ENCODE data around the gene MAGEA11.
"Not testable (repeated sequence)": the region's sequence is repeated elsewhere in the genome, so short reads cannot be mapped to it uniquely, and the experiment has no call there.

MAGEA11 gene, protein sequence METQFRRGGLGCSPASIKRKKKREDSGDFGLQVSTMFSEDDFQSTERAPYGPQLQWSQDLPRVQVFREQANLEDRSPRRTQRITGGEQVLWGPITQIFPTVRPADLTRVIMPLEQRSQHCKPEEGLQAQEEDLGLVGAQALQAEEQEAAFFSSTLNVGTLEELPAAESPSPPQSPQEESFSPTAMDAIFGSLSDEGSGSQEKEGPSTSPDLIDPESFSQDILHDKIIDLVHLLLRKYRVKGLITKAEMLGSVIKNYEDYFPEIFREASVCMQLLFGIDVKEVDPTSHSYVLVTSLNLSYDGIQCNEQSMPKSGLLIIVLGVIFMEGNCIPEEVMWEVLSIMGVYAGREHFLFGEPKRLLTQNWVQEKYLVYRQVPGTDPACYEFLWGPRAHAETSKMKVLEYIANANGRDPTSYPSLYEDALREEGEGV

DNA sequence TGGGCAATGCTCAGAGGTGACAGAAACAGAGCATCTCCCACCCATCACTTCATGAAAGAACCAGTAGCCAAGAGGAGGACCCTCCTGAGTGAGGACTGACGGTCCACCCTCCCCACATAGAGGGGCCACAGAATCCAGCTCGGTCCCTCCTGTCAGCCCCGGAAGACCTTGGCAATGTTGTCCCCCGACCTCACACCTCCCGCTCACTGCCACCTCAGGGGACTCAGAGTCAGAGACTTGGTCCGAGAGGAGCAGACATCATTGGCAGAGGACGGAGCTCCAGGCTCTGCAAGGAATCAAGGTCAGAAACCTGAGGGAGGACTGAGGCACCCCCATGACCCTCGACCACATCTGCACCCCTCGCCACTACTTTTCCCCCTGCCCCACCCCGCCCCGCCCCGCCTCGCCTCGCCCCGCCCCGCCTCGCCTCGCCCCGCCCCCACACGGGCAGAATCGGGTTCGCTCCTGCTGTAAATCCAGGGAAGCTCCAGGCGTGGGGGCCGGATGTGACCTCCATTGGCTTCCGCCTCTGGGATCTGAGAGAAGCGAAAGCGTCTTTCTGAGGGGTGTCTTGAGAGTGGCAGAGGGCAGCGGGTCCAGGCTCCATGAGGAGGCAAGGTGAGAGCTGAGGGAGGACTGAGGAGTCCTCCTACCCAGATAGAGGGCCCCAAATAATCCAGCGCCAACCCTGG lies at the start of gene MAGEA11:
MAGEA11 (plus strand) TSS at position 516 of the 692 bp plus-strand sequence. CDS start 1,100 bp downstream, outside the sequence.
- DNase-seq: no peak

DNA sequence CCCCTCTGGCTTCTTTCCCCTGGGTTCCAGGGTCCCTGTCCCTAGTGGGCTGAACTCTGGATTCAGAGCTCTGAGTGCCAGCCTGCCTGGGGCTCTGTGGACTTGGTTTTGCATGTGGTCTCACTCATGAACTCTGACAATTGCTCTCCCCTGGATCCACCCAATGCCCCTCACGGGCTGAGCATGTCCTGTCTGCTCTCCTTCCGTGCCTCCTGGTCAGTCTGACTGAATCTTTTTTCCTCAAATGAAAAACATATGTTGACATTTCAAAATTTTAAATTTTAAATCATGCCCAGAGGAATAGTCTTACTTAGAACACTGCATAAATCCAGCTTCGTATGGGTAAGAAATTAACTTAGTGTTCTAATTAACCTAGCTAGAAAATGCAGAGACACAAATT lies 36.8 kb upstream of the MAGEA11 start:
- DNase-seq: not testable (repeated sequence)

DNA sequence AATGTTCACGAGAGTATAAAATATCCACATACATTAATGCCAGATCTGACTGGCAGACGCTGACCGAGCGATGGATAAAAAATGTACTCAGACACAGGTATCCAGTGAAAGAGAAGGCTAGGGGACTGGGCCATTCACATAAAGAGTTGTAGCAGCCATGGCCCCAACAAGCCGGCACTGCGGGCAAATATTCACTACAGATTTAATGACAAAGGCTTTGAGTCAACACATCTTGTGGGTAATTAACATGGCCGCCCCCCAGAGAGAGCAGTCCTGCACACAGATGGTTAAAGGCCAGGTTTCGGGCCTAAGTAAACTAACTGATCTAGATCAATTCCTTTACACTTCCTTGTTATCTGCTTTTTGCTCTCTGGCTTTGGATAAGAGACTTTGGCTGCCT lies 36.3 kb upstream of the MAGEA11 start:
- not testable (repeated sequence) for DNase-seq

DNA sequence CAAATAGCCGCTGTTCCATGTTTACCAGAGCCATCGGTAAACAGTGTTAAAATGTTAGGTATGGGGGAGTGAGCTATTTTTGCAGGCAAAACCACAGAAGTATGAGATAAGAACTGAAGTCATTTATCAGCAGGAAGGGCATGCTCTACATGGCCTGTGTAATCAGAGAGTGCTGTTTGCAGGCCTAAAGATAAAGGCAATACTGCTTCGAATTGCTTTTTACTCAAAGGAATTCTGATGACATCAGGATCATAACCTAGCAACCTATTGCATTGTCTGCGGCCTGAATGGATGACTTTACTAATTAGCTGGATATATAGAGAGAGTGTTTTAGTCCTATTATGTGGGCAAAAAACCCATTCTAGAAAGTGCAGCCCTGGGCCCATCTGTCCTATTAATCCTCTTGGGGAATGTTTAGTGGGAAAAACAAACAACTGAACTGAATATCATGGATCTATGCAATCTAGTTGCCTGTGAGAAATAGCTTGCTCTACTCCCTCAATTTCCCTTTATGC lies 32.6 kb upstream of the MAGEA11 start:
- DNase-seq: not testable (repeated sequence)

DNA sequence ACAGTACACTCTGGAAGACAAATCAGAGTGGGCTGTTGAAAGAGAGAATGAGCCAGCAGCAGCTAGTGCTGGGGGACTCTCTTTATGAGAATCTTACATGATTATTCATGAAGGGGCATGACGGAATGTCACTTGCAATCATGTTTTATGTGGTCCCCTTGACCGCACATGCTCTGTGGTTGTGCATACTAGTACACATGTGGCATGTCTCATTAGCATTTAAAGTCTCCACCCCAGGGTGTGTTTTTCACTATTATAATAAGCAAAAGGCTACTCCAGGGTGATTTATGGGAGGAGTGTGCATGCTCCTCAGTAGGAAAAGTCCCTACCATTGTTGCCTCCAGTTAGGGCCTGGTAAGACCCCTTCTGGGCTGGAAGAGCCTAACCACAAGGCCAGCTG lies 30.7 kb upstream of the MAGEA11 start:
- DNase-seq: no peak

DNA sequence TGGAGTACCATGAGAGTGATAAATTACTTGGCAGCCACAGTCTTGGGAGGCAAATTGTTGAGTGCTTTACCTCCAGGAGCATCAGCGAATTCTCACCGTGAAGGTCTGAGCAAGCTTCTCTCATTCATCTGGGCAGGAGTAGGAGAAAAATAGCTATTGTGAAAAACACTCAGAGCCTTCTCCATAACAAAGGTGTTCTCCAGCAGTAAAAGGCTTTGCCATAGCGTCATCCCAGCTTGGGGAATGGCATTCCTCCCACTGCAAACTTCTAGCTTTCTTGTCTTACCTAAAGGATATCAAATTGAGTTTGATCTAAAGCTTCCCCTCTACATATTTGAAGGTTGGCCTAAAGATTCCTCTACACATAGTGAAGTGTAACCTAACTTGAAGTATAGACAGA lies 29.8 kb upstream of the MAGEA11 start:
- no peak for DNase-seq

DNA sequence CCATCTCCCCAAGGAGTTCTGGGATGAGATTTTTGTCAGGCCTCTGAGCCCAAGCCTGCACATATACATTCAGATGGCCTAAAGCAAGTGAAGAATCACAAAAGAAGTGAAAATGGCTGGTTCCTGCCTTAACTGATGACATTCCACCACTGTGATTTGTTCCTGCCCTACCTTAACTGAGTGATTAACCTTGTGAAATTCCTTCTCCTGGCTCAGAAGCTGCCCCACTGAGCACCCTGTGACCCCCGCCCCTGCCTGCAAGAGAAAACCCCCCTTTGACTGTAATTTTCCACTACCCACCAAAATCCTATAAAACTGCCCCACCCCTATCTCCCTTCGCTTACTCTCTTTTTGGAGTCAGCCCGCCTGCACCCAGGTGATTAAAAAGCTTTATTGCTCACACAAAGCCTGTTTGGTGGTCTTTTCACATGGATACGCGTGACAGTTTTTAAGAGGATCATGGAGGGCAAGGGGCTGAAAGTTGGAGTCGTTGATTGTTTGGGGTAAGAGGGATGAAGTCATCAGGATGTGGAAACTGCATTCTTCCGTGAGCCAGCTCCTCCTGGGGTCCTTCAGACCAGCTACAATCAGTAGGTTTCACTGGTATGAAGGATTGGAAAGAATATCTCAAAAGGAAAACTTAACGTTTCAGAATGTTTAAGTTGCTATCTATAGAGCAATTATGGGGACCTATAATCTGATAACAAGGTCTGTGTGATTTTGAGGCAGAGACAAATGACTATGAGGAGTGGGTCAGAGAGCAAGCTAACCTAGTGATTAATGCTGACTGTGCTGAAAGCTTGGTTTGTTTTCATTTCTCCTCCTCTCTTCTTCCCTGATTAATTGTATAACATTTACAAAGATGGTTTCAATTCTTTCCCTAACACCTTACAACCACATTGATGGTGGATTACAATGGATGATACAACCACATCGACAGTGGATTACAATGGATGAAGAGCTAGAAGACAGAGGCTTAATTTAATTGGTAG lies 28.6 kb upstream of the MAGEA11 start:
- no peak for DNase-seq

DNA sequence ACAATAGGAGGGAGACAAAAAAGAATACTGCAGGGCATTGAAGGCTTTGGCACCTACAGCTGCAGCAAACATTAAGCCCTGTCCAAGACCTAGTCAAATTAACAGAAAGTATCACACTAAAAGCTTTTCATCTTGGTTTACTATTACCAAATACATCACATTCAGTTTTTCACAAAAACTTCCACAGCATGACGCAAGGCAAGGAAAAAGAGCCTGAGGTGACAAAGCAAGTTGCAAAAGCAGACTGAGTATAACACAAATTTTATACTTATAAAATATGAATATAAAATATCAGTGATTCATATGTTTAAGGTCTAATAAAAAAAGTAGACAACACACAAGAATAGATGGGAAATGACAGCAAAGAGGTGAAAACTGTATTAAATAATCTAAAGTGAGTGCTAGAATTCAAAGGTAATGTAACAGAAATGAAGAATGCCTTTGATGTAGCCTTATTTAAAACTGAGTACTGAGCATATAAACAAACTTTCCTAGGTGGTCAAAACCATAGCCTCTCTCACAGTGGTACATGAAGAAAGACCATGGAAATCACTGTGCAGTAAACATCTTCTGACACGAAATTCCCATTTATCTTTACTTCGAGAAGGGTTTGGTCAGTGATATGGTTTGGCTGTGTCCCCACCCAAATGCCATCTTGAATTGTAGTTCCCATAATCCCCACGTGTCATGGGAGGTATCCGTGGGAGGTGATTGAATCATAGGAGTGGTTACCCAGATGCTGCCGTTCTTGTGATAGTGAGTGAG lies 27.7 kb upstream of the MAGEA11 start:
- no peak for DNase-seq

DNA sequence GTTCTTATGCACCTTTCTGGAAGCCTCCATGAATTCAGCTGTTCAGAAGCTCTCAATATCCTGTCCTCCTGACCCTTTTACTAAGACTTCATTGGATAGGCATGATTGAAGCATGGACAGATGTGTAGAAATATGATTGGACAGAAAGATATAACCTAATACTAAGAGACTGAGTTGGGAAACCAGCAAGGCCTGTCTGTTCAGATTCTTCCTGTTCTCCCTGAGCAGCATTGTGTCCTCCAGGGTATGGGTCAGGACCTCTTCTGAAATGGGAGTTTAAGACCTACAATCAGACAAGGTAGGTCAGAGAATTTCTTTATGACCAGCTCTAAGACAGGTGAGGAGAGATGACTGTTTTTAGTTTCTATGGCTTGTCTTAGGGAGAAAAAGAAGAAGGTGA lies 23.9 kb upstream of the MAGEA11 start:
- DNase-seq: no peak

DNA sequence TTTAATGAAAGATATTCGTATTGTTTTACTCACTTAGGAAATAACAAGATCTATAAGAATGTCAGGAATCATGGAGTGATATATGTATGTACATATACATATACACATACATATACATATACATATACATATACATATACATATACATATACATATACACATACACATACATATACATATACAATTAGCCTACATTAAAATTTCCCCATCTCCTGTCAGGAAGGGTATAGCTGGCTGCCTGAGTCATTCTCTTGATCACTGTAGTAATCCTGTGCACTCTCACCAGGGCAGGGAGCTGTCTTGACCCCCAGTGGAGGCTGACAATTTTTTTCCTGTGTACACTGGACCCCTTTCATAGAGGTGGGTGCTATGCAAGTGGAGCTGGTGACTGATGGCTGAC lies 23.3 kb upstream of the MAGEA11 start:
- no peak for DNase-seq

DNA sequence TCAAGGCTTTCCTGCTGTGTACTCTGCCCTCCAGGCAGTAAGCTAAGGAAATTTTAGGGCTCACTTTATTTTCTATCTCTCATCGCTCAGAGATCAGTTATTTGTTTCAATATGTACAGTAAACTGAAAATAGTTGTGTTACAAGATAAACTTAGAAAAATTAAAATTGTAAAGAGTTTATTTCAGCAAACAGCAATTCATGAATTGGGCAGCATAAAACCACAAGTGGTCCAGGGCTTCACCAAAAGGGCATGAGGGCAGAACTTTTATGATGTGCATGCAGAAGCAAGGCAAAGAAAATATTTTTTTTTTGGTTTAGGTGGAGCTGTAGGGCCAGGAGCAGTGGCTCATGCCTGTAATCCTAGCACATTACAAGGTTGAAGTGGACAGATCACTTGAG lies 20.1 kb upstream of the MAGEA11 start:
- no peak for DNase-seq

DNA sequence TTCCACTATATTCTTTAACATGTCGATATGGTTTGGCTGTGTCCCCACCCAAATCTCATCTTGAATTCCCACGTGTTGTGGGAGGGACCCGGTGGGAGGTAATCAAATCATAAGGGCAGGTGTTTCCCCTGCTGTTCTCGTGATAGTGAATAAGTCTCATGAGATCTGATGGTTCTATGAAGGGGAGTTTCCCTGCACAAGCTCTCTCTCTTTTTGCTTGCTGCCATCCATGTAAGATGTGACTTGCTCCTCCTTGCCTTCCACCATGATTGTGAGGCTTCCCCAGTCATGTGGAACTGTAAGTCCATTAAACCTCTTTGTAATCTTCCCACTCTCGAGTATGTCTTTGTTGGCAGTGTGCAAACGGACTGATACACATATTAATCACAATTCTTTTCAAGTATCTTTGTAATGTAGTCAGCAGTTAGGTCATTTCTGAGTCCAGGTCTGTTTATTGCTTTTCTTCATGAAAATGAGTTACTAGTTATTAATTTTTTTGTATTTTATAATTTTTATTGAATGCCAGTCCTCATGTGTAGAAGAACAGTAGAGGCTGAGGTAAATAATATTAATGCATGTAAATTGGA lies 19.1 kb upstream of the MAGEA11 start:
- DNase-seq: not testable (repeated sequence)

DNA sequence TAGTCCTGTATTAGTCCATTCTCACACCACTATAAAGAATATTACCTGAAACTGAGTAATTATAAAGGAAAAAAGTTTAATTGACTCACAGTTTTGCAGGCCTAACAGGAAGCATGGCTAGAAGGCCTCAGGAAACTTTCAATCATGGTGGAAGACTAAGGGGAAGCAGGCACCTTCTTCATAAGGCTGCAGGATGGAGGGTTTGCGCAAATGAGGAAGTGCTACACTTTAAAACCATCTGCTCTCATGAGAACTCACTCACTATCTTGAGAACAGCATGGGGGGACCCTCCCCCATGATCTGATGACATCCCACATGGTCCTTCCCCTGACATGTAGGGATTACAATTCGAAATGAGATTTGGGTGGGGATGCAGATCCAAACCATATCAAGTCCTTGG lies 12.1 kb upstream of the MAGEA11 start:
- no peak for DNase-seq

DNA sequence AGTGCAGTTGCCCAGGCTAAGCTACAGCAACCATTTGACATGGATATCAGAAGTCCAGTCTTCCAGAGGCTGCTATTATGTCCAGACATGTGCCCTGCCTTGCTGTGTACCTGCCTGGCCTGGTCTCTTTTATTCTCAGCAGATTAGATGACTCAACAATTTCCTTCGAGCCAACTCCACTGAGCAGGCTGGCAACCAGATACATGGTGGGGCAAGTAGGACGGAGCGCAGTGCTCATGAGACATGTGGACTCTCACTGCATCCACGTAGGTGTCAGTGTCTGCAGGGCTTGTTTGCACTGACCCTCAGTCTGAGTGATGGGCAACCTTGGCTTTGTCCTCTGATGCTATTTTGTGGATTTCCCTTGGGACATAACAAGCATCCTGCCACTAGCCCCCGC lies 7.2 kb upstream of the MAGEA11 start:
- DNase-seq: no peak

DNA sequence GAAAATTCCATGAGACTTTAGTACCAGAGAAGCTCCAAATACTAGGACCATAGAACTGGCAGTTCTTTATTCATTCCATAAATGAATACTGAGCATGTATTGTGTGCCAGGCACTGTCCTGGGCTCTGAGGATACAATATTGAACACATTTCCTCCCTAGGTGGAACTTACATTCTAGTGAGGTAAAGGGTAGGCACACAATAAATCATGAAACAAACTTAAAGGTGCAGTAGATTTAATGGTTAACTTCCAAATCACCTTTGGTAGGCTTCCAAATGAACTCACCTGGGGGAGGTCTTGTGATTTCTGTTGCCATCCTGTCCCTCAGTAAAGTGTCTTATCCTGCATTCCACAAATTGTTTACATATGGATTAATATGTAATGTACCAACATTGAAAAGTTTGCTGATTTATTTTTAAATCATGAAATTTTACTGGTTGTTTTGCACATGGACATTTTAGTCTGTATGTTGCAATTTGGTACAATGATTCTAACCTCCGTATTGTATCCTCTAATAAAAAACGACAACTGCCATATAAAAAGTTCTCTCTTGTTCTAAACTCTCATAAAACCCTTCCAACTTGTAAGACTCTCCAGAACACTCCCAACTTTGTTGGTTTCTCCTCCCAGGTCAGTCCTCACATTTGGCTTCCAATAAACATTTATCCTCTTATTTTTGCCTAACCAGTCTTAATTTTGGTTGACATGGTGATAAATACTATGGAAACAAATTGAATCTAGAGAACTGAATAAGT lies 4.5 kb upstream of the MAGEA11 start:
- no peak for DNase-seq

DNA sequence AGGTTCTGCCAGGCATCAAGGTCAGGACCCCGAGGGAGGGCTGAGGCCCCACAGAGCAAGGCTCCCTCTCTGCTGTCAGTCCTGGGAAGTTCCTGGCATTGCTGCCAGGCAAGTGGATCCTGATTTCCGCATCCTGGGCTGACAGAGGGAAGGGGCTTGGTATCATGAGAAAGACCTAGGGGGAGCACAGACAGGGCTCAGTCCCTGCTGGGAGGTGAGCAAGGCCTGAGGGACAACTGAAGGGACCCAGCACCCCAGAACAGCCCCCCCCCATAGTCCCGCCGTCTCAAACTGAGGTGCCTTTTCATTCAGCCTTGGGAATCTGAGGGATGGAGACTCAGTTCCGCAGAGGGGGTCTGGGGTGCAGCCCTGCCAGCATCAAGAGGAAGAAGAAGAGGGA lies 971 bp downstream of the MAGEA11 start:
- no peak for DNase-seq

DNA sequence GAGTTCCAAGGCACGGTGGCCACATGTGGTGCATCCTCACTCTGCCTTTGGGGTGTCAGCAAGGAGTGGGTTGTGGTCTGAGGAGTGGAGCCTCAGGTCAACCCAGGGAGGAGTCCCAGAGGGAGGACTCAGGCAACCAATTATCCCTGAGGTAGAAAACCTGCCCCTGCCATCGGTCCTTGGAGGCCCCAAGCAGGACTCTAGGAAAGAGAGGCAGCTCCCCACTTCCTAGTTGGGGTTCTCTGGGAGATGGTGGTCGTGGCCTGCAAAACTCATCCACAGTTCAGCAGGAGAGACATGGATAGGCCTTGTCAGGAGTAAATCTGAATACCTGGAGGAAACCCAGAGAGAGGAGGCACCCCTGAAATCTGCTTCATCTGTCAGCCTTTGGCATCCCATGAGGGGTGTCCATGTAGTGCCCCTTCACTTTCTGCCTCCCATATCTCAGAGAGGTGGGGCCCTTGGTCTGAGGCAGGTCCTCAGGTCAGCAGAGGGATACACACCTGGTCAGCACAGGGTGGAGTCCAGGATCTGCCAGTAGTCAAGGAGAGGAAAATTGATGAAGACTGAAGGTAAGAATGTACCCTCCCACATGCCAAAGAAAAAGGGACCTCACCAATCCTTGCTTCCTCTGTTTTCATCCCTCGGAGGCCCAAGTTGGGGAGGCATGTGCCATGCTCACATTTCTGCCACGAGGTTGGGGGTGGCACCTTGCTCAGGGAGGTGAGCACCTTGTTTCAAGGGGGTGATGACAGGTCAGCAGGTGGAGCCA lies 1.6 kb downstream of the MAGEA11 start:
- no peak for DNase-seq

DNA sequence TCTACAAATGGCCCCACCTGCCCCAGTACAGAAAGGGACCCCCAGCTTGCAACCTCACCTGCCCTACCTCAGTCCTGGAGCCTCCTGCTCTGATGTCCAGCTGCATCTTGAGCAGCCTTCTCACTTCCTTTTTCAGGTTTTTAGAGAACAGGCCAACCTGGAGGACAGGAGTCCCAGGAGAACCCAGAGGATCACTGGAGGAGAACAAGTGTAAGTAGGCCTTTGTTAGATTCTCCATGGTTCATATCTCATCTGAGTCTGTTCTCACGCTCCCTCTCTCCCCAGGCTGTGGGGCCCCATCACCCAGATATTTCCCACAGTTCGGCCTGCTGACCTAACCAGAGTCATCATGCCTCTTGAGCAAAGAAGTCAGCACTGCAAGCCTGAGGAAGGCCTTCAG lies 3.6 kb downstream of the MAGEA11 start:
- no peak for DNase-seq

DNA sequence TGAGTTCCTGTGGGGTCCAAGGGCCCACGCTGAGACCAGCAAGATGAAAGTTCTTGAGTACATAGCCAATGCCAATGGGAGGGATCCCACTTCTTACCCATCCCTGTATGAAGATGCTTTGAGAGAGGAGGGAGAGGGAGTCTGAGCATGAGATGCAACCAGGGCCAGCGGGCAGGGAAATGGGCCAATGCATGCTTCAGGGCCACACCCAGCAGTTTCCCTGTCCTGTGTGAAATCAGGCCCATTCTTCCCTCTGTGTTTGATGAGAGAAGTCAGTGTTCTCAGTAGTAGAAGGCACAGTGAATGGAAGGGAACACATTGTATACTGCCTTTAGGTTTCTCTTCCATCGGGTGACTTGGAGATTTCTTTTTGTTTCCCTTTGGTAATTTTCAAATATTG lies 4.8 kb downstream of the MAGEA11 start:
- DNase-seq: no peak

DNA sequence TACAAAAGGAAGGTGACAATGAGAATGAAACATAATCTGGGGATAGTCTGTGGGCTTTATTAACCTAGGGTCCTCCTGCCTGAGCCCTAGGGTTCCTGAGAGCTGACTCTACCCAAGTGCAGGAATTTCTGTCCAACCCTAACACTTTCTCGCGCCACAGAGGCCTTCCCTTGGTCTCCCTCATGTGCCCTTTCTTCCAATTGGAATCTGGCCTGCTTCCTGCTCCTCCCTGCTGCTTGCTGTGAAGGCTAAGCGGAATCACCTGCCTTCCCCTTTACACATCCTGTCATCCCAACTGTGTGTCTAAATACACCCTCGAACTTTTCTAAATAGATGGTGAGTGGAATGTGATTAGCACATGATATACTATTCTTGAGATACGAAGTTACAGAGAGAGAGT lies 5.9 kb downstream of the MAGEA11 start:
- DNase-seq: no peak

Data from right forelimb (tissue), 1 donor.